Epithelial cell of proximal tubule (primary cell): ENCODE results near the gene UBE2M. TPM values are rescaled to one million over a fixed set of nuclear protein-coding genes. Genes with fewer than 3 reads are reported as not detected.

Source experiments
- DNase-seq: peaks from one replicate; pipeline ENCODE4 v3.0.0-alpha.2; 2011; ENCODE audit warnings: low read depth
- H3K4me3 ChIP-seq: 2 replicates; pipeline ENCODE4 v1.5.1; 2011; ENCODE audit warnings: low read depth, mild to moderate bottlenecking, low read length
- CTCF ChIP-seq: conservative IDR thresholded peaks from 2 replicates; pipeline ENCODE4 v1.5.1; 2012; ENCODE audit warnings: low read depth, mild to moderate bottlenecking, low read length
- total RNA-seq: library from RNA; depleted of rRNA; stranded (reverse); fragments of >200 nt; gene quantifications from 2 replicates; pipeline ENCODE4 v1.2.3, GENCODE V29; 2015

The UBE2M gene
- total RNA-seq, 1 donor from 2014 or later = 37.4 TPM

DNA sequence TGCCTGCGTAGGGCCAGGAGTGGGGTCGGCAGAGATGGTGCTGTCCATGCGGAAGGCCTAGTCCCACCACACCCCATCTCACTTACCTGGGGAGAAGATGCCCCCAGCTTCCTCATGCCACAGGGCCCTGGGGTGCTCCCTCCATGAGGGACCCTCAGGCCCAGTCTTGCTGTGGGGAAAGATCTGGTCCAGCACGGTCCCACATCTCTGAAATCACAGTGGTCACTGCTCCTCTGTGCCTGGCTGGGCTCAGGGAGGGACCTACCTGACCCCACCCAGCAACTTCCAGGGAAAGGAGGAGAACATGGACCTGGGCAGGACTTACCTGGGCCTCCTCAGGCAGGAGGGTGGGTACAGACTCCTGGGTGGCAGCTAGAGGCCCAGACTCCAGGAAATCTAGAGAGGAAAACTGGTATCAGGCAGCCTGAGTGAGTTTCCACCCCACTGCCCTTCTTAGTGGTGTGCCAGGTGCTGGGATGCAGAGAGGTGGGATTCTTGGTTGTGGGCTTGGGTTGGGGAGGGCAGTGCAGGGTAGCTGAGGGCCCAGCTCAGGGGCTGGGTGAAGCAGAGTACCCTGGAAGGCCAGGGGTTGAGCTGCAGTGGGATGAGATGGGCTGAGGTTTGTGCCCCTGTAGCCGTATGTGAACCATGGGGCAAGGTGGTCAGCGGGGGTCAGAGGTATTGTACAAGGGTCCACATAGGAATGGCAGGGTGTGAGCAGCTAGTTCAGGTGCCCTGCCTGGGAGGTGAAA lies 11.0 kb upstream of the UBE2M start:
- DNase-seq = no peak
- no peak overlapping the region for H3K4me3 ChIP-seq
- TF ChIP-seq CTCF = no peak

DNA sequence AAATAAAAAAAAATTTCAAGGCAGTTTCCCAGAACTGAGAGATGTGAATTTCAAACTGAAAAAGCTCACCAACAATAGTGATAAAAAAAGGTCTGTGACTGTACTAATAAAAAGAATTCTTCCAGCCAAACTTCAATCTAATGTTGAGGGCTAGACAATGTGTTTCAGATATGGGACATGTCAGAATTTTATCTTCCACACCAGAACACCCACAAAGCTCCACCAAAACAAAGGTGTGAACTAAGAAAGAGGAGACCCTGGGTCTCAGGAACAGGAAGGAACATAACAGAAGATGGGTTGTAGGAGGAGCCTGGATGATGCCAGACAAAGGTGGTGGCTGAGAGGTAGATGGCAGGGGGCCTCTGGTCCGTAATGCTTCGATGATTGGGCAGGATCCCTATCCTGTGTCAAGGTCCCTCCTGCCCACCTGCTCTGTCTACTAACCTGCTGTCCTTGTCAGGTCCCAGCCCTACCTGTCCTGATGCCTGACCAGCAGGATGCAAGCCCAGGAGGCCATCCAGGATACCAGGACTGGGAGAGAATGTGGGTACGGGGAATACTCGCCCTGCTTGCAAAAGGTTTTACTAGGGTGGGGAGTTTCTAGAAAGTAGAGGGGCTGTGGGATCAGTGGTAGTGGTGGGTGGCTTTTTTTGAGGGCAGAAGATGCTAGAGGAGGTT lies 10.2 kb upstream of the UBE2M start:
- TF ChIP-seq CTCF = no peak
- no peak for DNase-seq

DNA sequence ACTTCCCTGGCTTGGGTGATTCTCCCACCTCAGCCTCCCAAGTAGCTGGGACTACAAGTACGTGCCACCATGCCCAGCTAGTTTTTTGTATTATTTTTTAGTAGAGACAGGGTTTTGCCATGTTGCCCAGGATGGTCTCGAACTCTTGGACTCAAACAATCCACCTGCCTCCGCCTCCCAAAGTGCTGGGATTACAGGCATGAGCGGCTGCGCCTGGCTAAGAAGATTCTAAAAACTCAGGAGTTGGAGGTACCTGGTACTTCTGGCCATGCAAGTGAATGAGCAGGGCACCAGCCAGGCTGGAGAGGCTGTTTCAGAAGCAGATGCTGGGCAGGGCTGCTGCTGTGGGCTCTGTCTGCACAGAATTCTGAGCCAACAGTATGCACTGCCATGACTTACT lies 8.6 kb upstream of the UBE2M start:
- no peak for TF ChIP-seq CTCF
- DNase-seq = no peak
- no peak overlapping the region for H3K4me3 ChIP-seq

More for the DNA sequence above, 10.2 kb upstream of the UBE2M start:
- H3K4me3 ChIP-seq = no peak overlapping the region

GRCh38 chr19:58563823-58564222 lies 5.4 kb upstream of the UBE2M start:
- TF ChIP-seq CTCF = no peak
- no peak for DNase-seq

GRCh38 chr19:58563034-58563573 lies 4.7 kb upstream of the UBE2M start:
- DNase-seq = no peak
- TF ChIP-seq CTCF = no peak
- peak overlapping the region; percentile 44 for H3K4me3 ChIP-seq

More at GRCh38 chr19:58563823-58564222, 5.4 kb upstream of the UBE2M start:
- no peak overlapping the region for H3K4me3 ChIP-seq

DNA sequence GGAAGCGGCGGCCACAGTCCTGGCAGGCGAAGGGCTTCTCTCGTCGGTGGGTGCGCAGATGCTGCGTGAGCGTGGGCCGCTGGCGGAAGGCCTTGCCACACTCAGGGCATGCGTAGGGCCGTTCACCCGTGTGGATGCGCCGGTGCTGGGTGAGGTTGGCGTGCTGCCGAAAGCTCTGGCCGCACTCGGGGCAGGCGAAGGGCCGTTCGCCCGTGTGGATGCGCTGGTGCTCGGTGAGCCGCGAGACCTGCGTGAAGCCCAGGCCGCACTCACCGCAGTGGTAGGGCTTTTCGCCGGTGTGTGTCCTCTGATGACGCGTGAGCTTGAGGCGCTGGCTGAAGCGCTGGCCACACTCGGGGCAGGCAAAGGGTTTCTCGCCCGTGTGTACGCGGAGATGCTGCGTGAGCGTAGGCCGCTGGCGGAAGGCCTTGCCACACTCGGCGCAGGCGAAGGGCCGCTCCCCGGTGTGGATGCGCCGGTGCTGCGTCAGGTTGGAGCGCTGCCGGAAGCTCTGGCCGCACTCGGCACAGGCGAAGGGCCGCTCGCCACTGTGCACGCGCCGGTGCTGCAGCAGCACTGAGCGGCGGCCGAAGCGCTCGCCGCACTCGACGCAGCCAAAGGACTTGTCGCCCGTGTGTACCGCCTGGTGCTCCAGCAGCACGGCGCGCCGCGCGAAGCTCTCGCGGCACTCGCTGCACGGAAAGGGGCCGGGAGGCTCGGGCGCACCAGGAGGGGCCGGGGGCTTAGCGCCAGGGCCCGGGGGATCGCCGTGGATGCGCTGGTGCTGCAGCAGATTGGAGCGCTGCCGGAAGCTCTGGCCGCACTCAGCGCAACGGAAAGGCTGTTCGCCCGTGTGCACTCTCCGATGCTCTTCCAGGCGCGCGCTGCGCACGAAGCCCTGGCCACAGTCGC lies 4.0 kb upstream of the UBE2M start:
- peak overlapping the region; percentile 44 for H3K4me3 ChIP-seq
- no peak for DNase-seq
- TF ChIP-seq CTCF = no peak
